Upper lobe of right lung (tissue), 1 donor: ENCODE results near the gene AIFM2. TPM values are rescaled to one million over a fixed set of nuclear protein-coding genes. Genes with fewer than 3 reads are reported as not detected.
A peak's percentile ranks its signal among the peaks of the same experiment; 100 is the strongest.
"Not testable (repeated sequence)": the region's sequence is repeated elsewhere in the genome, so short reads cannot be mapped to it uniquely, and the experiment has no call there.

Source experiments
- ATAC-seq: fragments of 200-7000 bp; cut with Tn5 transposase; one replicate; pipeline ENCODE4 v1.9.1; 2020; ENCODE audit warnings: mild to moderate bottlenecking, moderate library complexity
- DNase-seq: peaks from one replicate; pipeline ENCODE4 v3.0.0-alpha.2; 2020
- H3K27ac ChIP-seq: fragments of 200-600 bp; one replicate; pipeline ENCODE4 v1.8.0; 2022
- H3K27me3 ChIP-seq: fragments of 200-600 bp; one replicate; pipeline ENCODE4 v1.8.0; 2022; ENCODE audit warnings: mild to moderate bottlenecking
- H3K36me3 ChIP-seq: fragments of 200-600 bp; one replicate; pipeline ENCODE4 v1.8.0; 2022
- H3K4me1 ChIP-seq: fragments of 200-600 bp; one replicate; pipeline ENCODE4 v1.8.0; 2022
- H3K4me3 ChIP-seq: fragments of 200-600 bp; one replicate; pipeline ENCODE4 v1.8.0; 2022; ENCODE audit warnings: mild to moderate bottlenecking
- H3K9me3 ChIP-seq: fragments of 200-600 bp; one replicate; pipeline ENCODE4 v1.8.0; 2022
- intact Hi-C: fragments of 100-400 bp; cut with DNase I; formaldehyde crosslinking; loops from one replicate; pipeline ENCODE4 v1.11.0; 2022
- total RNA-seq: library from RNA; stranded (reverse); fragmentation: NEBNext Ultra II Directional; extraction: Animal tissue kit (Norgen Biotek cat#: 25700); gene quantifications from one replicate; pipeline ENCODE4 v1.2.1, GENCODE V29; 2021
- TF ChIP-seq, protein P1 (sequence below): fragments of 200-600 bp; IDR thresholded peaks from one replicate; pipeline ENCODE4 v1.8.0; 2022; ENCODE audit warnings: antibody characterized with exemption
- donor health status: DM: no; HTN: yes; CAD: no; lungs with severe emphysema.

Gene AIFM2
- total RNA-seq, 1 donor from 2014 or later: 15.4 TPM

DNA sequence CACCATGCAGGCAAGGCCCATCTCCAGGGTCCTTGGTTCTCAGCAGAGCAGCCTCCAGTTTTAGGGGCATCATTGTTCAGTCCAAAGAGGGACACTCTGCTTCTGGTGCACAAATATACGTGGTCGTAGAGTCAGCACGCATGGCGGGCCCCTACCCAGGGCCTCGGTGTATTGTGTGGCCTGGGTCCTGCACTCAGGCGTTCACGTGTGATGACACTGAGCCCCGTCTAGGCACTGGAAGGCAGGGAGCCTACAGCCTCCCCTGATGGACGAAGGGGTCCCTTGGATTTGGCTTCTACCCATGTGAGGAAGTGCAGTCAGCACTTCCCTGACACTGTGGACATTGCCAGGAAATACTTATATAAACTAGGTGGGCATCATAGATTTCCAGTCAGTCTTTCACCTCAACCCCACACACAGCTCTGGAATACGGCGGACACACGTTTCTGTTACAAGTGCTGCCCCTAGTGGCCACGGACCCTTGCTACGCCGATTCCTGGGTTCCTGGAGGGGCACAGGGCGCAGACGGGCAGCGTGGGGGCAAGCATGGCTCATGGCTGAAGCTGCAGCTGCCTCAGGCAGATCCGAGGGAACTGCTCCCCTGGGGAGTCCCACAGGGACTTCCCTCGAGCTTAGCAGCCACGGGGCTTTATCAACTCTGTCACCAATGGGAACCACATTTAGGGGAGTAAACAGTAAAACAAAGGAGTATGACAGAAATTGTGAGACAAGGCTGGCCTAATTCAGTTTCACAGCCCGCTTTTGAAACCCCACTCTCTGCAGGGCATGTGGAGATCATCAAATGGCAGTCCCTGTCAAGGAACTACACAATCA, 25.4 kb downstream of the AIFM2 start:
- Histone ChIP-seq H3K36me3 (peaks cover 24% of the 10 kb centered on the region), H3K9me3 (no peaks in the 10 kb centered on the region), H3K27ac (no peak overlapping the region), H3K27me3 (no peaks in the 10 kb centered on the region), H3K4me1 (no peaks in the 10 kb centered on the region), H3K4me3 (no peak overlapping the region)
- DNase-seq (no peak), ATAC-seq (peak; percentile 49)
- TF ChIP-seq, protein P1, sequence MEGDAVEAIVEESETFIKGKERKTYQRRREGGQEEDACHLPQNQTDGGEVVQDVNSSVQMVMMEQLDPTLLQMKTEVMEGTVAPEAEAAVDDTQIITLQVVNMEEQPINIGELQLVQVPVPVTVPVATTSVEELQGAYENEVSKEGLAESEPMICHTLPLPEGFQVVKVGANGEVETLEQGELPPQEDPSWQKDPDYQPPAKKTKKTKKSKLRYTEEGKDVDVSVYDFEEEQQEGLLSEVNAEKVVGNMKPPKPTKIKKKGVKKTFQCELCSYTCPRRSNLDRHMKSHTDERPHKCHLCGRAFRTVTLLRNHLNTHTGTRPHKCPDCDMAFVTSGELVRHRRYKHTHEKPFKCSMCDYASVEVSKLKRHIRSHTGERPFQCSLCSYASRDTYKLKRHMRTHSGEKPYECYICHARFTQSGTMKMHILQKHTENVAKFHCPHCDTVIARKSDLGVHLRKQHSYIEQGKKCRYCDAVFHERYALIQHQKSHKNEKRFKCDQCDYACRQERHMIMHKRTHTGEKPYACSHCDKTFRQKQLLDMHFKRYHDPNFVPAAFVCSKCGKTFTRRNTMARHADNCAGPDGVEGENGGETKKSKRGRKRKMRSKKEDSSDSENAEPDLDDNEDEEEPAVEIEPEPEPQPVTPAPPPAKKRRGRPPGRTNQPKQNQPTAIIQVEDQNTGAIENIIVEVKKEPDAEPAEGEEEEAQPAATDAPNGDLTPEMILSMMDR: peak; percentile 37
- intact Hi-C loops: no loop called here

GRCh38 chr10:70101668-70102067, 31.0 kb downstream of the AIFM2 start:
- ATAC-seq (no peak), DNase-seq (no peak)
- intact Hi-C loops: no loop called here
- no peaks in the 10 kb centered on the region for H3K9me3 ChIP-seq
- no peaks in the 10 kb centered on the region for H3K4me1 ChIP-seq
- H3K27ac ChIP-seq: no peak overlapping the region
- TF ChIP-seq, protein P1: no peak
- no peak overlapping the region for H3K4me3 ChIP-seq
- H3K36me3 ChIP-seq: no peaks in the 10 kb centered on the region
- H3K27me3 ChIP-seq: no peaks in the 10 kb centered on the region

DNA sequence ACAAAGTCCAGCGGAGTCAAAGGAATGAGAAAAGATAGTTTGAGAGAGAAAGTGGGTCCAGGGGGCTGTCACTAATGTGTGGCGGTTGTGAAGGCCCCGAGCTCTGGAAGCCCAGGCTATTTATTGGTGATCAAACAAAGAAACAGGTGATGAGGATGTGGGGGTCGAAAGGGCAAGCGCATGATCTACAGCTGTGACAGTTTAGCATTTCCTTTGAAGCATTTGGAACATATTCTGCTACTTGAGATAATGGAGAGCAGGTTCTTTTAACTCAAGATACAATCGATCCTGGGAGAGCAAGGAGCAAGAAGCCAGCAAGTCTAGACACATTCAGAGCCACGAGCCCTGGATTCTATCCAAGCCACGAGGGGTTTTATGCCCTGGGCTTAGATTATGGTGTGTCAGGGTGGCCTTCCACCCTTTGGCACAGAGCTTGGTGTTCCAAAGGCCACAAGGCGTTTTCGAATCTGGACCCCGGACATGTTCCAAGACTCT, 31.5 kb downstream of the AIFM2 start:
- H3K27ac ChIP-seq, DNase-seq, H3K9me3 ChIP-seq, H3K4me3 ChIP-seq, ATAC-seq, intact Hi-C loops, H3K27me3 ChIP-seq, H3K36me3 ChIP-seq, H3K4me1 ChIP-seq: not testable (repeated sequence)

GRCh38 chr10:70098271-70098670, 34.4 kb downstream of the AIFM2 start:
- TF ChIP-seq, protein P1: no peak
- Histone ChIP-seq H3K4me3 (no peak overlapping the region), H3K36me3 (no peaks in the 10 kb centered on the region), H3K9me3 (no peaks in the 10 kb centered on the region), H3K4me1 (no peaks in the 10 kb centered on the region), H3K27me3 (no peaks in the 10 kb centered on the region), H3K27ac (no peak overlapping the region)
- no peak for ATAC-seq
- intact Hi-C loops: no loop called here
- DNase-seq: no peak

DNA sequence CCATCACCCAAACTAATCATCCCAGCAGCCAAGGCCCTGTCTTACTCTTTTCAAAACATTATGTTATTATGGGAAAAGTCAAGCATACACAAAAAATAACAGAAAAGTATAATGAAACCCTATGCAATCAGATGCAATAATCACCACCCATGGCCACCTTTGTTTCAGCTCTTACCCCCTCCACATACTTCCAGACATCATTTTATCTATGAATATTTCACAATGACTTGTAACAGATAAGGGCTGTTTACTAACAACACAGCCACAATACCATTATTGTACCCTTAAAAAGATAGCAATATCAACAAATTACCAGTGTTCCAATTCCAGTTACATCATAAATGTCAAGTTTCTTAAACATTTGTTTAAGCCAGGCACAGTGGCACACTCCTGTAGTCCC, 35.2 kb downstream of the AIFM2 start:
- intact Hi-C loops: no loop called here
- DNase-seq (no peak), ATAC-seq (no peak)
- Histone ChIP-seq H3K36me3 (peaks cover 6% of the 10 kb centered on the region), H3K27me3 (no peaks in the 10 kb centered on the region), H3K9me3 (no peaks in the 10 kb centered on the region), H3K4me3 (no peak overlapping the region), H3K4me1 (no peaks in the 10 kb centered on the region), H3K27ac (no peak overlapping the region)
- TF ChIP-seq, protein P1: no peak

DNA sequence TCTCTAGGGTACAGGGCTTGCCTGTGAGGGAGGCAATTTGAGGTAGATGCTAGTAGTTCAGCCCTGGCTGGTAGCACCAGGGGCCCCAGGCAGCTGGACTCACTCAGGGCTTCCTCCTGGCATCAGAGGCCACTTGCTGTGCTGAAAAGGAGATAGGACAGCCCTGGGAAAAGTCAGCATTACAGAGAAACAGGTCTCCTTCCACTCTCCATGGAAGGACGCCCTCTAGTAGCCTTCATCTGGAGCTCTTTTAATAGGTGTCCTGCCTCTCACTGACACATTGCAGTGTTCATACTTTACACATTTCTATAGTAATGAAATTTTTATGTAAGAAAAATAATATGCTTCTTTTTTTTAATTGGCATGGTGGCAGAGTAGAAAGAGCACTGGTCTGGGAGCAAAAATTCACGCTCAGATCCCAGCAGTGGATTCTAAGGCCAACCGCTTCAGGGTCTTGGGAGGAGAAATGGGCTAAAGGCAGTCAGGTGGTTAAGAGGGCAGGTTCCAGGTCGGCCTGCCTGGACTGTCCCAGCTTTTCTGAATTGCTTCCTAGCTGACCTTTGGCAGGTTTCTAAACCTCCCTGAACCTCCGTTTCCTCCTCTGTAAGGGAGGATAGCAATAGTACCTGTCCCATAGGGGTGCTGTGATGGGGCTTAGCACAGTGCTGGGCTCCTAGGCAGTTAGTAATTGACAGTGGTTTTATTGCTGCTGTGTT, 35.8 kb downstream of the AIFM2 start:
- H3K4me3 ChIP-seq: no peak overlapping the region
- H3K36me3 ChIP-seq: peaks cover 7% of the 10 kb centered on the region
- no peaks in the 10 kb centered on the region for H3K27me3 ChIP-seq
- no peaks in the 10 kb centered on the region for H3K4me1 ChIP-seq
- DNase-seq (peak; percentile 5), ATAC-seq (no peak)
- intact Hi-C loops: no loop called here
- H3K9me3 ChIP-seq: no peaks in the 10 kb centered on the region
- no peak overlapping the region for H3K27ac ChIP-seq
- TF ChIP-seq, protein P1: no peak
